ACHN (cell line): ENCODE results near the gene HLA-E.
"Not testable (repeated sequence)": the region's sequence is repeated elsewhere in the genome, so short reads cannot be mapped to it uniquely, and the experiment has no call there.

Experiments used
- DNase-seq: peaks from one replicate; pipeline ENCODE4 v3.0.0-alpha.2; 2015
- in situ Hi-C: cut with HindIII; loops from 2 replicates; pipeline ENCODE4 v1.10.0; 2017; ENCODE audit warnings: low sequenced_read_pairs, low pct_ligation_motif_present, low pct_unique_long_range_greater_than_20kb

HLA-E gene

GRCh38 chr6:30470968-30471367, 18.3 kb upstream of the HLA-E start:
- in situ Hi-C loops: no loop called here
- no peak for DNase-seq

- in situ Hi-C loops, DNase-seq: not testable (repeated sequence)
Measured at GRCh38 chr6:30475116-30475515, 14.2 kb upstream of the HLA-E start.

- DNase-seq: no peak
- in situ Hi-C loops: no loop called here
Measured at GRCh38 chr6:30480536-30481156, 8.7 kb upstream of the HLA-E start.

- in situ Hi-C loops: no loop called here
- no peak for DNase-seq
Measured at GRCh38 chr6:30481211-30481964, 7.9 kb upstream of the HLA-E start.

- in situ Hi-C loops: not testable (repeated sequence)
- peak; percentile 70 for DNase-seq
Measured at GRCh38 chr6:30481965-30482644, 7.2 kb upstream of the HLA-E start.

GRCh38 chr6:30483677-30484279, 5.5 kb upstream of the HLA-E start:
- DNase-seq: peak; percentile 58
- in situ Hi-C loops: no loop called here

- in situ Hi-C loops: no loop called here
- no peak for DNase-seq
Measured at GRCh38 chr6:30485236-30485635, 4.1 kb upstream of the HLA-E start.

GRCh38 chr6:30487926-30488325, 1.4 kb upstream of the HLA-E start:
- no peak for DNase-seq
- in situ Hi-C loops: no loop called here

GRCh38 chr6:30488697-30489080, 620 bp upstream of the HLA-E start:
- in situ Hi-C loops, DNase-seq: not testable (repeated sequence)

GRCh38 chr6:30490026-30490876, 942 bp downstream of the HLA-E start:
- DNase-seq: peak; percentile 45
- in situ Hi-C loops: no loop called here

- in situ Hi-C loops, DNase-seq: not testable (repeated sequence)
Measured at GRCh38 chr6:30491291-30491953, 2.1 kb downstream of the HLA-E start.

- in situ Hi-C loops: no loop called here
- DNase-seq: no peak
Measured at GRCh38 chr6:30491991-30492952, 3.0 kb downstream of the HLA-E start.

GRCh38 chr6:30493643-30494250, 4.4 kb downstream of the HLA-E start:
- no peak for DNase-seq
- in situ Hi-C loops: no loop called here

GRCh38 chr6:30494291-30494861, 5.1 kb downstream of the HLA-E start:
- no peak for DNase-seq
- in situ Hi-C loops: no loop called here

GRCh38 chr6:30495060-30495459, 5.8 kb downstream of the HLA-E start:
- DNase-seq, in situ Hi-C loops: not testable (repeated sequence)

- no peak for DNase-seq
- in situ Hi-C loops: no loop called here
Measured at GRCh38 chr6:30495993-30496392, 6.7 kb downstream of the HLA-E start.
